ENCODE data around the gene VPS50.
A peak's percentile ranks its signal among the peaks of the same experiment; 100 is the strongest.

VPS50 gene

GRCh38 chr7:93231259-93231658 lies 907 bp upstream of the VPS50 start:
- TF ChIP-seq EZH2phosphoT487 (IDR thresholded peaks at IDR 0.05; ENCODE audit: borderline replicate concordance): no peak
- no peak for TF ChIP-seq CTCF (conservative IDR thresholded peaks at IDR 0.05; ENCODE audit: low read length)
- Histone ChIP-seq H3K9me2 (replicated peaks; ENCODE audit: low read depth, low read length) (no peaks in the 10 kb centered on the region), H3K9me3 (ENCODE audit: insufficient read depth, low read depth, low read length) (no peaks in the 10 kb centered on the region), H3K27me3 (ENCODE audit: insufficient read depth, low read length, poor library complexity, severe bottlenecking) (no peaks in the 10 kb centered on the region), H3K36me3 (ENCODE audit: insufficient read depth, low read length) (no peaks in the 10 kb centered on the region), H3K9ac (ENCODE audit: low read depth, low read length, poor library complexity, severe bottlenecking) (peak overlapping the region; percentile 66), H2AFZ (ENCODE audit: low read length) (peak overlapping the region; percentile 100), H3K4me2 (ENCODE audit: low read depth, low read length, poor library complexity, severe bottlenecking) (peak overlapping the region; percentile 83), H3K79me2 (ENCODE audit: insufficient read depth, low read length) (peaks cover 13% of the 10 kb centered on the region; the same call in 1 of the 2 replicates), H3K4me1 (ENCODE audit: insufficient read depth, low read length, poor library complexity, severe bottlenecking) (peaks cover 26% of the 10 kb centered on the region), H3K4me3 (ENCODE audit: low read length, poor library complexity, severe bottlenecking) (peak overlapping the region; percentile 91), H3F3A (ENCODE audit: low read depth) (no peaks in the 10 kb centered on the region), H4K20me1 (ENCODE audit: insufficient read depth, low read length, poor library complexity, severe bottlenecking) (no peaks in the 10 kb centered on the region)

GRCh38 chr7:93232673-93233018 lies 480 bp downstream of the VPS50 start:
- peaks cover 13% of the 10 kb centered on the region; the same call in 1 of the 2 replicates for H3K79me2 ChIP-seq (ENCODE audit: insufficient read depth, low read length)
- no peaks in the 10 kb centered on the region for H3F3A ChIP-seq (ENCODE audit: low read depth)
- H3K9me3 ChIP-seq (ENCODE audit: insufficient read depth, low read depth, low read length): no peaks in the 10 kb centered on the region
- peak overlapping the region; percentile 91 for H3K4me3 ChIP-seq (ENCODE audit: low read length, poor library complexity, severe bottlenecking)
- H3K36me3 ChIP-seq (ENCODE audit: insufficient read depth, low read length): no peaks in the 10 kb centered on the region
- no peaks in the 10 kb centered on the region for H3K27me3 ChIP-seq (ENCODE audit: insufficient read depth, low read length, poor library complexity, severe bottlenecking)
- peak overlapping the region; percentile 91 for H2AFZ ChIP-seq (ENCODE audit: low read length)
- peaks cover 26% of the 10 kb centered on the region for H3K4me1 ChIP-seq (ENCODE audit: insufficient read depth, low read length, poor library complexity, severe bottlenecking)
- H3K9ac ChIP-seq (ENCODE audit: low read depth, low read length, poor library complexity, severe bottlenecking): peak overlapping the region; percentile 66
- no peaks in the 10 kb centered on the region for H3K9me2 ChIP-seq (replicated peaks; ENCODE audit: low read depth, low read length)
- H3K4me2 ChIP-seq (ENCODE audit: low read depth, low read length, poor library complexity, severe bottlenecking): peak overlapping the region; percentile 92
- no peak for TF ChIP-seq CTCF (conservative IDR thresholded peaks at IDR 0.05; ENCODE audit: low read length)
- TF ChIP-seq EZH2phosphoT487 (IDR thresholded peaks at IDR 0.05; ENCODE audit: borderline replicate concordance): no peak
- H4K20me1 ChIP-seq (ENCODE audit: insufficient read depth, low read length, poor library complexity, severe bottlenecking): no peaks in the 10 kb centered on the region

- no peak overlapping the region for H3K9ac ChIP-seq (ENCODE audit: low read depth, low read length, poor library complexity, severe bottlenecking)
- no peaks in the 10 kb centered on the region for H3K9me2 ChIP-seq (replicated peaks; ENCODE audit: low read depth, low read length)
- H3K9me3 ChIP-seq (ENCODE audit: insufficient read depth, low read depth, low read length): no peaks in the 10 kb centered on the region
- H2AFZ ChIP-seq (ENCODE audit: low read length): no peak overlapping the region
- no peaks in the 10 kb centered on the region for H4K20me1 ChIP-seq (ENCODE audit: insufficient read depth, low read length, poor library complexity, severe bottlenecking)
- peak overlapping the region; percentile 9 for H3K4me2 ChIP-seq (ENCODE audit: low read depth, low read length, poor library complexity, severe bottlenecking)
- H3K79me2 ChIP-seq (ENCODE audit: insufficient read depth, low read length): peaks cover 13% of the 10 kb centered on the region; the same call in 1 of the 2 replicates
- H3K4me3 ChIP-seq (ENCODE audit: low read length, poor library complexity, severe bottlenecking): no peak overlapping the region
- H3K4me1 ChIP-seq (ENCODE audit: insufficient read depth, low read length, poor library complexity, severe bottlenecking): peaks cover 29% of the 10 kb centered on the region
- TF ChIP-seq CTCF (conservative IDR thresholded peaks at IDR 0.05; ENCODE audit: low read length) (no peak), EZH2phosphoT487 (IDR thresholded peaks at IDR 0.05; ENCODE audit: borderline replicate concordance) (no peak)
- H3K36me3 ChIP-seq (ENCODE audit: insufficient read depth, low read length): no peaks in the 10 kb centered on the region
- H3K27me3 ChIP-seq (ENCODE audit: insufficient read depth, low read length, poor library complexity, severe bottlenecking): no peaks in the 10 kb centered on the region
- no peaks in the 10 kb centered on the region for H3F3A ChIP-seq (ENCODE audit: low read depth)
Measured at GRCh38 chr7:93235541-93235940, 3.4 kb downstream of the VPS50 start.

Data from Loucy (cell line).